Measurements from ENCODE around the gene OR4N5.

OR4N5 gene

GRCh38 chr14:20191396-20191795 is 52.8 kb downstream of the OR4N5 start:
- no peak overlapping the region for H3K27ac ChIP-seq (ENCODE audit: low read depth, low read length)
- no peaks in the 10 kb centered on the region for H4K20me1 ChIP-seq (ENCODE audit: low read depth, low read length)
- no peak overlapping the region for H2AFZ ChIP-seq (ENCODE audit: low read depth, low read length, severe bottlenecking)
- no peaks in the 10 kb centered on the region for H3K27me3 ChIP-seq (ENCODE audit: low read length)
- no peak overlapping the region for H3K4me2 ChIP-seq (ENCODE audit: low read depth, low read length, poor library complexity, severe bottlenecking)
- H3K36me3 ChIP-seq (ENCODE audit: low read length) = no peaks in the 10 kb centered on the region
- no peaks in the 10 kb centered on the region for H3K9me3 ChIP-seq (ENCODE audit: insufficient read depth, low read length)
- H3K9me2 ChIP-seq (replicated peaks; ENCODE audit: insufficient read depth, low read length) = no peaks in the 10 kb centered on the region
- no peak overlapping the region for H3K4me3 ChIP-seq (ENCODE audit: insufficient read depth, low read length, poor library complexity, severe bottlenecking)
- no peak overlapping the region for H3K9ac ChIP-seq (ENCODE audit: low read length)
- H3K79me2 ChIP-seq (ENCODE audit: insufficient read depth, low read length) = no peaks in the 10 kb centered on the region
- TF ChIP-seq CTCF (IDR thresholded peaks at IDR 0.05; ENCODE audit: insufficient read depth, low read length, poor library complexity, severe bottlenecking) (no peak), EZH2phosphoT487 (conservative IDR thresholded peaks at IDR 0.05; ENCODE audit: low read length) (no peak)
- no peaks in the 10 kb centered on the region for H3F3A ChIP-seq (ENCODE audit: insufficient read depth)

GRCh38 chr14:20194101-20194500 is 55.5 kb downstream of the OR4N5 start:
- no peaks in the 10 kb centered on the region for H3K79me2 ChIP-seq (ENCODE audit: insufficient read depth, low read length)
- TF ChIP-seq EZH2phosphoT487 (conservative IDR thresholded peaks at IDR 0.05; ENCODE audit: low read length) (no peak), CTCF (IDR thresholded peaks at IDR 0.05; ENCODE audit: insufficient read depth, low read length, poor library complexity, severe bottlenecking) (no peak)
- no peak overlapping the region for H3K9ac ChIP-seq (ENCODE audit: low read length)
- H2AFZ ChIP-seq (ENCODE audit: low read depth, low read length, severe bottlenecking) = no peak overlapping the region
- H3F3A ChIP-seq (ENCODE audit: insufficient read depth) = no peaks in the 10 kb centered on the region
- H3K9me2 ChIP-seq (replicated peaks; ENCODE audit: insufficient read depth, low read length) = no peaks in the 10 kb centered on the region
- H3K27ac ChIP-seq (ENCODE audit: low read depth, low read length) = no peak overlapping the region
- H3K9me3 ChIP-seq (ENCODE audit: insufficient read depth, low read length) = no peaks in the 10 kb centered on the region
- H3K4me2 ChIP-seq (ENCODE audit: low read depth, low read length, poor library complexity, severe bottlenecking) = no peak overlapping the region
- no peaks in the 10 kb centered on the region for H3K27me3 ChIP-seq (ENCODE audit: low read length)
- no peak overlapping the region for H3K4me3 ChIP-seq (ENCODE audit: insufficient read depth, low read length, poor library complexity, severe bottlenecking)
- no peaks in the 10 kb centered on the region for H3K36me3 ChIP-seq (ENCODE audit: low read length)
- no peaks in the 10 kb centered on the region for H4K20me1 ChIP-seq (ENCODE audit: low read depth, low read length)

All from SU-DHL-6 (cell line).